ENCODE results near the gene WDR6. TPM values are rescaled to one million over a fixed set of nuclear protein-coding genes. Genes with fewer than 3 reads are reported as not detected.

Gene WDR6
- total and polyA plus RNA-seq, 2 experiments from 2014 or later, result 76.5 to 156 TPM

DNA sequence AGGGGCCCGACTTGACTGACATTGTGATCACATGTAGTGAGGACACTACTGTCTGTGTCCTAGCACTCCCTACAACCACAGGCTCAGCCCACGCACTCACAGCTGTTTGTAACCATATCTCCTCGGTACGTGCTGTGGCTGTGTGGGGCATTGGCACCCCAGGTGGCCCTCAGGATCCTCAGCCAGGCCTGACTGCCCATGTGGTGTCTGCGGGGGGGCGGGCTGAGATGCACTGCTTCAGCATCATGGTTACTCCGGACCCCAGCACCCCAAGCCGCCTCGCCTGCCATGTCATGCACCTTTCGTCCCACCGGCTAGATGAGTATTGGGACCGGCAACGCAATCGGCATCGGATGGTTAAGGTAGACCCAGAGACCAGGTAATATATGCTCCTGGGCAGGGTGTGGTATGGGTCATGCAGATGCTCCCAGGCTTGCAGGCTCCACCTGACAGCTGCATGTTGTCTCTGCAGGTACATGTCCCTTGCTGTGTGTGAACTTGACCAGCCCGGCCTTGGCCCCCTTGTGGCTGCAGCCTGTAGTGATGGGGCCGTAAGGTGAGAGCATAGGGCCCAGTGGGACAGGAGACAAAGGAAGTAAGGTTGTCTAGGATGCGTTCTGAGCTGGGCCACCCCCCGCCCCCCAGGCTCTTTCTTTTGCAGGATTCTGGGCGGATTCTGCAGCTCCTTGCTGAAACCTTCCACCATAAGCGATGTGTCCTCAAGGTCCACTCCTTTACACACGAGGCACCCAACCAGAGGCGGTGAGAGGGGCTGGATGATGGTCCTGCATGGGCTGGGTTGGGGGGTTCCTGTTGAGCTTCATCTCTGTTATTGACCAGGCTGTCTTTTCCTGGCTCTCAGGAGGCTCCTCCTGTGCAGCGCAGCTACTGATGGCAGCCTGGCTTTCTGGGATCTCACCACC is 6.8 kb downstream of the WDR6 start:
- no peak for TF ChIP-seq JUNB (IDR thresholded peaks at IDR 0.05; ENCODE audit: unreplicated experiment)
- peak; percentile 79 to 85 for TF ChIP-seq CTCF (conservative IDR thresholded peaks at IDR 0.05; ENCODE audit: low read depth in 2 of 2)
- H3K36me3 Mint-ChIP-seq (ENCODE audit: low read depth), result peaks cover 60% of the 10 kb centered on the region
- no peak overlapping the region for H3K4me3 Mint-ChIP-seq
- DNase-seq (ENCODE audit: low spot score) (peak; percentile 88), ATAC-seq (peak; percentile 64)
- H2AFZ ChIP-seq, result no peak overlapping the region
- 0 out of 2 replicates have a peak overlapping the region, but pooled peaks have one; percentile 26 for H3K27ac ChIP-seq (ENCODE audit: low read depth)
- H3K4me1 ChIP-seq (ENCODE audit: insufficient read depth), result peaks cover 6% of the 10 kb centered on the region; the same call in 1 of the 2 replicates
- H3K4me1 Mint-ChIP-seq, result peaks cover 14% of the 10 kb centered on the region
- no peak overlapping the region for H3K4me2 ChIP-seq
- no peaks in the 10 kb centered on the region for H3K9me3 Mint-ChIP-seq
- H3K4me3 ChIP-seq, result no peak overlapping the region
- H3K9me2 ChIP-seq (ENCODE audit: insufficient read depth), result no peaks in the 10 kb centered on the region
- H4K20me1 ChIP-seq (replicated peaks; ENCODE audit: insufficient read depth), result peaks cover 28% of the 10 kb centered on the region
- H3K36me3 ChIP-seq (ENCODE audit: insufficient read depth), result peaks cover 19% of the 10 kb centered on the region
- H3K27me3 ChIP-seq (ENCODE audit: insufficient read depth), result no peaks in the 10 kb centered on the region
- peak overlapping the region; percentile 15; the same call in 1 of the 2 replicates for H3K27ac Mint-ChIP-seq
- peaks cover 40% of the 10 kb centered on the region for H3K79me2 ChIP-seq (replicated peaks; ENCODE audit: insufficient read depth)
- peaks cover 30% of the 10 kb centered on the region for H3F3A ChIP-seq (replicated peaks; ENCODE audit: low read depth)
- peaks cover 21% of the 10 kb centered on the region for H3K27me3 Mint-ChIP-seq (ENCODE audit: insufficient read depth, low read depth, poor library complexity)

GRCh38 chr3:49015072-49015471 is 7.9 kb downstream of the WDR6 start:
- Histone ChIP-seq H3K79me2 (replicated peaks; ENCODE audit: insufficient read depth) (peaks cover 29% of the 10 kb centered on the region), H3K4me3 (no peak overlapping the region), H3K4me2 (no peak overlapping the region), H2AFZ (no peak overlapping the region), H3K27ac (ENCODE audit: low read depth) (no peak overlapping the region), H3K4me1 (ENCODE audit: insufficient read depth) (peaks cover 16% of the 10 kb centered on the region; the same call in 1 of the 2 replicates), H3F3A (replicated peaks; ENCODE audit: low read depth) (peaks cover 35% of the 10 kb centered on the region), H3K36me3 (ENCODE audit: insufficient read depth) (peaks cover 19% of the 10 kb centered on the region), H3K9me2 (ENCODE audit: insufficient read depth) (no peaks in the 10 kb centered on the region), H4K20me1 (replicated peaks; ENCODE audit: insufficient read depth) (peaks cover 21% of the 10 kb centered on the region), H3K27me3 (ENCODE audit: insufficient read depth) (no peaks in the 10 kb centered on the region)
- peaks cover 15% of the 10 kb centered on the region for H3K4me1 Mint-ChIP-seq
- H3K36me3 Mint-ChIP-seq (ENCODE audit: low read depth), result peaks cover 54% of the 10 kb centered on the region
- no peaks in the 10 kb centered on the region; the same call in 2 of the 3 replicates for H3K9me3 Mint-ChIP-seq
- H3K27ac Mint-ChIP-seq, result no peak overlapping the region
- no peak overlapping the region; the same call in 2 of the 3 replicates for H3K4me3 Mint-ChIP-seq
- DNase-seq (ENCODE audit: low spot score) (no peak), ATAC-seq (no peak)
- peaks cover 23% of the 10 kb centered on the region for H3K27me3 Mint-ChIP-seq (ENCODE audit: insufficient read depth, low read depth, poor library complexity)
- TF ChIP-seq CREB1 (CRISPR knock-in tag; IDR thresholded peaks at IDR 0.05; ENCODE audit: low read depth), result no peak
- no peak for TF ChIP-seq EZH2 (IDR thresholded peaks at IDR 0.05; ENCODE audit: low read depth, unreplicated experiment)
- TF ChIP-seq STAT1 (IDR thresholded peaks at IDR 0.05; ENCODE audit: unreplicated experiment), result no peak
- no peak for TF ChIP-seq EZH2phosphoT487 (IDR thresholded peaks at IDR 0.05; ENCODE audit: unreplicated experiment)
- TF ChIP-seq ZNF462 (CRISPR knock-in tag; IDR thresholded peaks at IDR 0.05), result no peak
- TF ChIP-seq ZNF114 (CRISPR knock-in tag; IDR thresholded peaks at IDR 0.05), result no peak
- no peak for TF ChIP-seq POLR2AphosphoS5 (IDR thresholded peaks at IDR 0.05; ENCODE audit: low read depth)
- TF ChIP-seq ZNF331 (CRISPR knock-in tag; IDR thresholded peaks at IDR 0.05; ENCODE audit: low read depth), result no peak
- no peak for TF ChIP-seq ETS1 (IDR thresholded peaks at IDR 0.05)
